ENCODE results near the gene SNAI3.

SNAI3 gene

DNA sequence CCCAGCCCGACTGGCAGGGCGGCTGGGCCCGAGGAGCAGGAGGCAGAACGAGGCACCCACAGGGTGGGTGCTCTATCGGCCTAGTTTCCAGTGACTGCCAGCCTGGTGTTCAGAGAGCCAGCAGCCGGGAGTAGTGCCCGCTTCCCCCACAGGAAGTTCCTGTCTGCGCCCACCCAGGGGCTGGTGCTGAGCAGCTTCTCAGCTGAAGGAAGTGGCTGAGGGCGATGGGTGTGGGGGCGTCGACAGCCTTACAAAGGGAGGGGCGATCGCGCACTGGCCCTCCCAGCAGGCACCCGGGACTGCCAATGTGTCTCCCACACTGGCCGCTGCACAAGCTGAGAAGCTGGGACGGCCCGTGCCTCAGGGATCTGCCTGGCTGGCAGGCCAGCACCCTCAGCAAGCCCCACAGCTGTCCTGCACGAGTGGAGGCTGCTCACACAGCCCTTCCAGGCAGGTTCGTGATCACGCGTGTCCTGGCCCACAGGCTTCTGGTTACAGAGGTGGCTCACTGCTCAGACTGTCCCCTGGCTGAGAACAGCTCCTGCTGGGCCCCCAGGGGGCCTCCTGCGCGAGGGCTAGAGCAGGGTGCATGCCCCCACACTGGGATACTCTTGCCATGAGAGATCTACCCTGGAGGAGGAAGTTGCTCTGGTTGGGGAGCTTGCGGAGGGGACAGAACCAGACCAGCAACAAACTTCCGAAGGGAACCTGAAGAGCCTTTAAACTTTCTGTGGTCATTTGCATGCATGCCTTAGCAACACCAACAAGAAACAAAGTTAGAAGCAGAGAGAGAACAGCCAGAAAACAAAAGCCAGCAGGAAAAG is 17.4 kb upstream of the SNAI3 start:
- DNase-seq, result no peak

DNA sequence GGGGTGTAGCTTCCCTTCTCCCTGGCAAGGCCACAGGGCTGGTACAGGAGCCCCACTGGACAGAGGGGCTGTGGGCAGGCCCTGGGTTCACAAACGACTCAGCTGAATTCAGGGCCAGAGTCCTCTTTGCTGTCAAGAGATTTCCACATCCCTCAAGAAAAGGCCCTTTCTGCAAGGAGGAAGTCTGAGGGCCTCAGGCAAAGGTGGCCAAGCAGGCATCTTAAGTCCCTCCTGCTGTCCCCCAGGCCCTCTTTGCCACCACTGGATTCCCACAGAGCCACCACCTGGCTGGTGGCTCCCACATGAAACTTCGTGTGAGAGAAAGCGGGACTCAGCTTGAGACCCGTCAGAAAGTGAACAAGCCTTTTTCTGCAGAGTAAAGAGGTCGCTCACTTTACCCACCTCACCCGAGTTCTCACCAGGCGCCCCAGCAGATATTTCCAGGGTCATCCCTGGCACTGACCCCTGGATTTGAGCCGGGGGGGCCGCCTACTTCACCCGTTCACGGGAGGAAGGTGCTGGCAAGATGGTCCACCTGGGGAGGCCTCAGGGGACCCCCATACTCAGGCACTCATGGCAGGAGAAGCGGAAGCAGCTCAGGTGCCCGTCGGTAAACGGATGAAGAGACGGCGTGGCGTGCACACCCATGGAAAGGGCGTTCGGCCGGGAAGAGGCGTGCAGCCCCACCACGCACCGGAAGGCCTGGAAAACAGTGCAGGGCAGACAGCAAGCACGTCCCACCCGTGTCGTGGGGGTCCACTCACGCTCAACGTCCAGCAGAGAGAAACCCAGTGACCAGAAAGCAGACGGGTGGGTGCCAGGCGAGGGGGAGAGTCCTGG is 16.3 kb upstream of the SNAI3 start:
- DNase-seq, result no peak

DNA sequence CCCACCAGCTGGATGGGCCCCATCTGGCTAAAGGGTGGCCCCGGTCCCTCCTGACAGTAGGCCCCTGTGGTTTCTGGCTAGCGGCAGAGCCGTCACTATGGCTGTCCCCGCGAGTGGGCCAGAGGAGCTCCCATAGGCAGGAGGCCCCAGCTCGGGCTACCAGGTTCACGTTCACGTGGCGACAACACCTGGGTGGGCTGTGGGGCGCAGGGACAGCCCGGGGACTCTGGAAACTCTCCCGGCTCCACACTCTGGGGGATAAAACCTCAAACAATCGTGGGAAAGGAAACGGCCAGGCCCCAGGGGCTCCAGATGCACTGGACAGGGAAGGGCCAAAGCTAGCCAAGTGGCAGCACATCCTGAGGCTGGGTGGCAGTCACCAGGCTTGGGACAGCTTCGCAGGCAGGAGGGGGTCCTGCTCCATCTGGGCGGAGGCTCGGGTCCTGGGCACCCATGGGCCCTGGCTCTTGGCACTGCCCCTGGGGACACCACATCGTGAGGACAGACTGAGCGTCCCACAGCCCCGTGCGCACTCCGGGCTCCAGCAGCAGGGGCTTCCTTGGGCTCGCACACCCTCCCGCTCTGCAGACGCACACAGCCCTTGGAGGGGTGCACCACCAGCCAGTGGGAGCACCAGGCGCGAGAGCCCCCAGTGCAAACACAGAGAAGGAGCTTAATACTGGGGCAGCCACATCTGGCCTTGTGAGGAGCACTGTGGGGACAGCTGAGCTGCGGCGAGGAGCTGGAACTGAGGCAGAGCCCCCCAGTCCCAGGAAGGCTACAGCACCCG is 15.5 kb upstream of the SNAI3 start:
- DNase-seq, result no peak

DNA sequence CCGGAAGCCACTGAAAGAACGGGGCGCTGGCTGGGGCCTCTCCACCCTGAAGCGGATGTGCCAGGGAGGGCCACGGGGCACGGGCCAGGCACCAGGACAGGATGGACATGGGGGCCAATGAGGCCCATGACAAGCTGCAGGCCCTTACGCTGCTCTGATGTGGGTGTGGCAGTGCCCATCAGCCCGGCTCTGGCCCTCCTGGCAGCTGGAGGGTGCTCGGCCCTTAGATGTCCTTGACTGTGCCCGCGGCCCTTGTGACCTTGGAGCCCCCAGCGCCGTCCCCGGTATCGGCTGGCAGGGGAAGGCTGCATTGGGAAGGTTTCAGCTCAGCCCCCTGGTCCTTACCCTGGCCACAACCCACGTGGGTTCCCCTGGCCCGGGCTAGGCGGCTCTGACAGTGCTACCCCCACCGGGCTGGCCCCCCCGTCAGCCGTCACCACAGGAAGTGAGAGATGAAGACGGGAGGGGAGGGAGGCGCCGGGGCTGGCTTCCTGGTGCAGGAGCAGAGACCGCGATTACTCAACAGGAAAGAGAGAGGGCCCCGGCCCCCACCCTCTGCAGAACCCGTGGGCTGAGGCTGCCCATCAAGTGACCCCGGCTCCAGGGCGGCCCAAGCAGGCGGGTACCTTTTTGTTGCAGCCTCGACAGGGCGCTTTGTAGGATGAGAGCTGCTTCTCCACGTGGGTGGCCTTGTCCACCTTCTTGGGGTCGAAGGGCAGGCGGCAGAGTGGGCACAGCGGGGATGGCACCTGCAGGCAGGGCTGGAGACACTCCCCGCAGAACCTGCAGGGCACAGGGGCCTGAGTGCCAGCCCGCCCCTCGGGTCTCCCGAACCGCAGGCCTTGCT is 14.6 kb upstream of the SNAI3 start:
- no peak for DNase-seq

DNA sequence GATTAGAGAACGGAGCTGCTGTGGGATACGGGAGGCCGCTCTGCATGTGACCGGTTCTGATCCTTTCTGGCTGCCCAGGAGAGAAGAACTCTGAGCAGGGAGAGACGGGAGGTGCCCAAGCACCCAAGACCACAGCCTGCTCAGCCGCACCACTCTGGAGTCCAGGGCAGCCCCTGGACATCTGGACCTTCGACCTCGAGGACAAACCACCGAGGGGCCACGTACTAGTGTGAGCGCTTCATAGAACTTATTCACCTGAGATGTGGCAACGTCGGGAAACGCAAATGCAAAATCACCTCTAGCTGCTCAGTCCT is 14.0 kb upstream of the SNAI3 start:
- no peak for DNase-seq

DNA sequence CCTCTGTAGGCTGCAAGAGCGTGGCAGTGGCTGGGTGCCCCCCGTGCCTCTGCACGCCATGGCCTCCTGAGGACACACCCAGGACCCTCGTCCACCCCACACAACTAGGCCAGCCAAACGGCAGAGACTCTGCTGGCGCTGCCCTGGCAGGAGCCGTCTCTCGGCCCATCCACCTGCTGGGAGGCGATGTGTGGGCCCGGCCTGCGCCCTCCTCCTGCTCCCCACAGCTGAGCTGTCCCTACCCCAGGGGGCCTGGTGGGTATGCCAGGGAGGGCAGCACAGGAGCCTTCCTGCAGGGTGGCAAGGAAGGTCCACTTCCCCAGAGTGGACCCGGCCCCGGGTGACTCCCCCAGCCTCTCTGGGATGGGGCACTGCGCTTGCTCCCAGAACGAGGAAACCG is 12.9 kb upstream of the SNAI3 start:
- DNase-seq, result no peak

DNA sequence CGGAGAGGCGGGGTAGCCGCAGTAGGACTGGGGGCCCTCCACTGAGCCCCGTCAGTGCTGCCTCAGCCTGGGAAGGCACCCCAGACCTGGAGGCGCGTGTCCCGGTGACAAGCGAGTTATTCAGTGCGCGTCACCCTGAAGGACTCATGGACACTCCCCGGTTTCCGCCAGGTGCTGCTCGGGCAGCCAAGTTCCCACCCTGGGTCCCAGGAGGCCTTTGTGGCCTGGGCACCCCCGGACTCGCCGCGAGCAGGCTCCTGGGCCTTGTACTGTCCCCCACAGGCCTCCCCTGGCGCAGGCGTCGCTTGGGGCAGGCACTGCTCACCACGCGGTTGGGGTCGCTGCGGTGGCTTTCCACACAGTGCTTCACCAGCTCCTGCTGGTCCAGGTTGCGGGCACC is 12.3 kb upstream of the SNAI3 start:
- DNase-seq, result no peak

DNA sequence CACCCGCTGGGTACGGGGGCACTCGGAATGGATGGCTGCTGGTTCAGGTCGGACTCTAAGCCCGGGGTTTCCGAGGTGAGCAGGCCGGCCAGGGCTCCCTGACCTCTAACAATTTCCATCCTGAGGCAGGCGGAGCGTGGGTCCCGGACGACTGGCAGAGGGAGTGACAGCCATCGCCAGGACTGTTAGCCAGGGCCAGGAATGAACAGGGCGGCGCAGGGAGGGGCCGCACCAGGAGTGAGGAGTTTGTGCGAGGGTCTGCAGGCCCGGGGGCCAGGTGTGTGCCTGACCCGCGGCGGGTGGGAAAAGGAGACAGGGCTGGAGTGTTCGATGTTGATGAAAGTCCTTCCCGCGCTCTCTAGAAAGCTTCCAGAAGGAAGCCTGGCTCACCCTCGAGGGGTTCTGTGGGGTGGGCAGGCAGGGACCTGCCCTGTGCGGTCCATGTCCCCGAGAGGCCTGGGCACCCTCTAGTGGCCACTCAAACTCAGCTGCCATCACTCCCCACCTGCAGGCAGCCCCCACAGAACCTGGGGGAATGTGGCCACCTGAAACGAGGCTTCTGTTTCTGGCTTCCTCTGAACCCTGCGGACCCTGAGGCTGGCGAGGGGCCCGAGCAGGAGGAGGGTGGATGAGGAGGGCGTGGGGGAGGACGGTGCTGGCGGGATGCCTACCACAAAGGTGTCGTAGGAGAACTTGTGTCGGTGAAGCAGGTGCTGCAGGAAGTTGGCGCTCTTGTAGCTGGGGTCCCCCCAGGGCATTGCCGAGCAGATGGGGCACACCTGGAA is 11.7 kb upstream of the SNAI3 start:
- no peak for DNase-seq

DNA sequence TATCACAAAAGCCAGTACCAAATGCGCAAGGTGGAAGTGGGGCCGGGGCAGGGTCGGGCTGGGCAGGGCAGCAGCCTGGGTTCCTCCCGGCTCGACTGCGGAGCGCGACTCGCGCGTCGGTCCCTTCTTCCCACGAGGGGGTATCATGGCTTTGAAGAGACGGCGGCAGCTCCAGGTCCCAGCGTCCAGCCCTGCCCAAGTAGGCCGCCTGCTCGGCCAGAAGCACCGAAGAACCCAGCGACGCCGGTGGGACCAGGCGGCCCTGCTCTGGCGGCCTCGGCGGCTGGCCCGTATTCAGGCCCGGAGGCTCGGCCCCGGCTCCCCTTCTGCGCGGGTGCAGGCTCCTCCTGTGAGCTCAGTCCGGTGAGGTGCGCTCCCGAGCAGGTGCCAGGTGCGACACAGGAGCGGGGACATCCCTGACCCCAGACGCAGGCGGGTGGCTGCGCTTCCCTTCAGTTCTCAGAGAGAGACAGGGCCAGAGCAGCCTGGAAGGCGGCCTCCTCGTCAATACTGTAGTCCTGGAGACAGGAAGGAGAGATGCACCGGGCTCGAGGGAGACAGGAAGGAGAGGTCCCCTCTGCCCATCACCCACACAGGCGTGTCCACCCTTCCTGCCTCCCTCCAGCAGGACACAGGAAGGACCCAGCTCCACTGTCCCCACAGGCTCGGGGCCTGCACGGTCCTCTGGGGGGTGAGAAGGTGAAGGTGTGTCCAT is 11.0 kb upstream of the SNAI3 start:
- no peak for DNase-seq

DNA sequence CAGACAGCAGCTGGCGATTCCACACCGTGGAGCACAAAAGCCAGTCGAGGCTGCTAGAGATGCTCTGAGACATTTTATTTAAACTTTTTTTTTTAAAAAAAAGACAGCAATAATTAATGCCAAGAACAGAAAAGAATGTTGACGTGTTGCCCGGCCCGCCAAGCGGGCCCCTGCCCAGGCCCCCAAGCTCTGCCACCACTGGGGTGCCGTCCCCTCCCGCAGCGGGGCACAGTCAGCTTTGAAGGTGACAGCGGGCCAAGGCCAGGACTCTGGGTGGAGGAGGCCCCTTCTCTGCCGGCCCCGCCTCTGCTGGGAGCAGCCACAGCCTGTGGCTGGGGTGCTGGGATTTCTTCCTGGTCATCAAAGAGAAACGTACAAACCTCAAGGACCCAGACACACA is 10.1 kb upstream of the SNAI3 start:
- no peak for DNase-seq

DNA sequence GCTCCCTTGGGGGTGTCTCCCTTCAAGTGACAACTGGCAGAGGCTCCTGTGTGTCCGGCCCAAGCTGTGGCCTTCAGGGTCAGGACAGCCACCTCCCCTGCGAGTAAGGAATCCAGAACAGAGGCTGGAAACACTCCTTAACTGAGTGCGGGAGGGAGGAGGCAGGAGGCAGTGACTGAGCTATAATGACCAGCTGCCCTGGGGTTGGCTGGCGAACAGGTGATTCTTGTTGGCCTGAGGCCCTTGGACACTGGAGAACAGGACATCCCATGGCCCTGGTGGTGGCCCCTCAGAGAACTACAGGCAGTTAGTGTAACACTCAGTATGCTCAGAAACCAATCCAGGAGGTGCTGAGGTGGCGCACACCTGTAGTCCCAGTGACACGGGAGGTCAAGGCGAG is 9.4 kb upstream of the SNAI3 start:
- DNase-seq, result no peak

DNA sequence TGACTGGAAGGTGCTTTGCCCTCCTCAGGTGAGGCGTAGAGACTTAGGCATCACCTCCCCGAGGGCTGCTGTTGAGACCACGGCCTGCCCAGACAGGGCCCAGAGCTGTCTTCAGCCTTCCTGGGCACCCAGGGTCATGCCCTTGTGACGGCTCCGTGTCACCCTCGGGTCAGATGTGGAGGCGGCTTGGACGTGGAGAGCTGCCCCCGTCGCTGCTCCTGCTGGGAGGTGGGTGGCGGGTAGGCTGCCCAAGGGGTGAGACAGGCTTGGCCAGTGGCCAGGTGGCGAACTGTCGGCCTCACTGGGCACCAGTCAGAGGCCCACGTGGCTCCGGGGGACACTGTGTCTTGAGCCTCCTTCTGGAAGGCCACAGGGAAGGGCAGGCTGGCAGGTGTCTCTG is 8.9 kb upstream of the SNAI3 start:
- no peak for DNase-seq

DNA sequence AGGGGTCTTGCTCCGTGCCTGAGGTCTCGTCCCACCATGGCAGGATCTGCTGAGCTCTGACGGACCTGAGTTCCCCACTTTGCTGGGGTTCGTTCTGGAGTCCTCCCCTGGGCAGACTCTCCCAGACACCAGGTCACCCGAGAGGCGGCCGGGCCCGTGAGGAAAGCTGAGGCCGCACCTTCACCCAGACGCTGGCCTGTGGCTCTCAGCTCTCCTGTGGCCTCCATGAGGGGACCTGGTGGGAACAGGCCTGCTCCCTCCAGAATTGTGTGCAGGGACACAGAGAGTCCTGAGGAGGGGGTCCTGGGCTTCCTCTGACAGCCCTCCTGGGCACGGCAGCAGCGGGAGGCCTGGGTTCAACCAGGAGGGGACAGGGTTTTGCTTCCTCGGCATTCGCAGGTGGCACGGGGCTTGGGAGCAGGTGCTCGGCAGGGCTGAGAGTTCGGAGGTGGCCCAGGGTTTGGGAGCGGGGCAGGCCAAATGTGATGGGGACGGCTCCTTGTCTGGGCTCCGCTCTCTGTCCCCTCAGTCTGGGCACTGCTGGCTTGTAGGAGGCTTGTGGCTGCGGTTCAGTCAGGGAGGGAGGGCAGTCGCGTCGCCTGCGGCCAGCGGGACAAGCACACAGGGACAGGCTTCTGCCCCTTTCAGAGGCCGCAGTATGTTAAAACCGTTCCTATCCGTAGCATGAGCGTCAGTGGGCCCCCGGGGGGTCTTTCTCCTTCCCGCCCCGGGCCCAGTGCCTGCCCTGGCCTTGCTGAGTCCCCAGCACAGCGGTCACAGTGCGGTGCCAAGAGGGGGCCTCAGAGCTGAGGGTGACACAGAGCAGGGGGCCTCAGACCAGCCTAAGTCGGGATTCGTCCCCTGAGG is 8.1 kb upstream of the SNAI3 start:
- no peak for DNase-seq

DNA sequence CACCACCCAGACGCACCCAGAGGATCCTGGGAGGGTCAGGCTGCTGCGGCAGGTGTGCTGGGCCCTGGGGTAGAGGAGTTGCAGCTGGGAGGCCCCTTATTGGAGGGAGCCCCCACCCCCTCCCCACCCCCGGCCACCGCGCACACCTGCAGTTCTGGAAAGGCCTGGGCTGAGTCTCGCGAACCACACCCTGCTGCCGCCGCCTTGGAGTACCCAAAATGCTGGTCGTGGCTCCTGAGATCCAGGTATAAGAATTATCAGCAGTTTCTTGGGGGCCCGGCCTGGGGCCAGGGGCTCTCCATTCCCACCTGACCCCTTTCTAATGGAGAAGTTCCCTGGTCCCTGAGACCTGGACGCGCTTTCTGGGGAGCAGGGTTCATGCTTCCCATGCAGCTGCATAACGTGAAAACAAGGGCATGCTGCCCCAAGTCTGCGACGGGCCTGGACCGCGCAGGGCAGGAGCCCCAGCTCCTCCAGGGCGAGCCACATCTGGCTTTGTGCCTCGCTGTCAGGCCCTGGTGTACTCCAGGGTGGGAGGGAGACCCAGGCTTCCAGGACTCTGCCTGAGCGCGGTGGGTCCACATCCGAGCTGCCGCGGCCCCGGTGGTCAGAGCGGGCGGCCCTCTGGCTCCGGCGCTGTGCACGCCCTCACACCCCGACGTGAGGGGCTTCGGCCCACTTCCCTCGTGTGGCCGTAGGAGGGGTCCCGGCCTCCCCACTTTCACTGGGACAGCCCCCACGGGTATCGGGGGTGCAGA is 7.3 kb upstream of the SNAI3 start:
- no peak for DNase-seq

DNA sequence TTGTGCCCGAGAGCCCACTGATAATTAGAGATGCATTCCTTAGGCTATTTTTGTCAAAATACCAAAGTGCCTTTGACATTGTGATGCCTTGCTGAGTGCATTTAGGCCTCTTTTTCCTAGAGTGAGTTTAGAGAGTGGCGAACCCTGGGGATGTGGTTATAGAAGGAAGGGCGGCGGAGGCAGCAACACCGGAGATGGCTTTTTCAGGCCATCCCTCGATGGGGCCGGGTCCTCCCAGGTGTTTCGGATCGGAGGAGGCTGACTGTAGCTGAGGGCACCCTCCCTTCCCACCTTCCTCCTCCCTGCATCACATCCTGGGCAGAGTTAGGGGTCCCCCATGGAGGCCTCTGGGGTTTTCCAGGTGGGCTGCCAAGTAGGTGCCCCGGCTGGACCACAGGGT is 6.6 kb upstream of the SNAI3 start:
- DNase-seq, result no peak

DNA sequence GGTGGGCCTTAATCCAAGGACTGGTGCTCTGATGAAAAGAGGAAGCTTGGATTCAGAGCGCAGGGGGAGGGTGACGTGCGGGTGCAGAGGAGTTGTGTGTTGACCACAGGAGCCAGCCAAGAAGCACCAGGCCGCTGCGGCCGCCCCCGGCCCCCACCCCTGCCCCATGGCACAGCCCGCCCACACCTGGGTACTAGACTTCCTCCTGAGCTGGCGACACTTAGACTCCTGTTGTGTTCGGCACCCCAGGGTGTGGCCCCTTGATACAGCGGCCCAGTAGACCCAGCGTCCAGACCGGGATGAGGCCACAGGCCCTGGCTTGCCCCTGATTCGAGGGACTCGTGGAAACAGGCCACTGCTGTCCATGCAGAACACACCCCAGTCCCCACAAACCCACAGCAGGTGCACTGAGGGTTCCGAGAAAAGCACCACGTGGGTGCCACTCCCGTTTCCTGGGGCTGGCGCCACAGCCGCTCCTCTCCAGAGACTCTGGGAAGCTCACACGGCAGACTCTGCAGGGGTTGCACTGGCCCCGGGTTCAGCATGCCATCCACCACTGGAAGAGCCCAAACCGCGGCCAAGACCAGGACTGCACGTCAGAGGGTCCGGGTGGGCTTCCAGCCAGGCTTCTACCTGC is 5.7 kb upstream of the SNAI3 start:
- no peak for DNase-seq

DNA sequence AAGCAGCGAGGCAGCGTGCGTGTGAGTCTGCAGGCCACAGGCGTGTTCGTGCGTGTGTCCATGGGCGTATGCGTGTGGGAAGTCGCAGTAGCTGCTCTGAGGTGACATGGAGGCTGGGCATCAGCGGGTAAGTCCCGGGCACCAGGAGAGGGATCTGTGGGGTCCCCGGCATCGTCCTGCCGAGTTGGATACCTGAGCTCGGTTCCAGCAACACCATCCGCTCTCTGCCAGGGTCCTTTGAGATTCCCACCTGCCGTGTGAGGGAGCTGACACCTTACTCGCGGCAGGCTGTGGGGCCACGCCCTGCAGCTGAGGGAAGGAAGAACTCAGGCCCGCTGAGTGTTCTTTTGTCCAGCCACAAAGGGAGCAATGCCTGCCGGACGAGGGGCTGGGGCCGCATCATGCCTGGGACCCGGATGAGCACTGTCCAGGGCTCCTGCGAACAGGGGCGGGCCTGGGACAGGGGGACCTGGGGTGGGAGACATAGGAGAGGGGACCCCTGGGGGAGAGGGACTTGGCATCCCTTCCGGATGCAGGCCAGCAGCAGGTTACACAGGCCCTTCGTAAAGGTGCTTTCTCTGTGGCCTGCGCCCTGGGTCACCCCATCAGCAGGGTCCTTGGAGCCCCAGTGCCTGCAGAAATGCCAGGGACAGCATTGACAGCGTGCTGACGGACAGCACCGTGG is 5.0 kb upstream of the SNAI3 start:
- DNase-seq, result no peak

Data from NCI-H2081 (cell line).